Activated CD4-positive, alpha-beta memory T cell treated with anti-CD3 and anti-CD28 coated beads for 36 hours (primary cell): ENCODE results near the gene PGGT1B. TPM values are rescaled to one million over a fixed set of nuclear protein-coding genes. Genes with fewer than 3 reads are reported as not detected.

Source experiments
- CTCF ChIA-PET: fragments of 350-600 bp; sonication (Branson Sonifier 250); formaldehyde crosslinking; loops from one replicate; lab custom pipeline; 2021; ENCODE audit warnings: antibody characterized with exemption, inconsistent platforms; lab: Charles Lee
- POLR2A ChIA-PET: fragments of 350-600 bp; sonication (Branson Sonifier 250); formaldehyde crosslinking; loops from one replicate; lab custom pipeline; 2021; ENCODE audit warnings: antibody characterized with exemption; lab: Charles Lee
- DNase-seq: peaks from one replicate; pipeline ENCODE4 v3.0.0-alpha.2; 2020
- H3K27ac Mint-ChIP-seq: one replicate; pipeline ENCODE4 v1.8.0; 2021; ENCODE audit warnings: mixed read lengths
- H3K27me3 Mint-ChIP-seq: one replicate; pipeline ENCODE4 v1.8.0; 2021; ENCODE audit warnings: mixed read lengths
- H3K36me3 Mint-ChIP-seq: one replicate; pipeline ENCODE4 v1.8.0; 2021; ENCODE audit warnings: mixed read lengths
- H3K4me1 Mint-ChIP-seq: one replicate; pipeline ENCODE4 v1.8.0; 2021; ENCODE audit warnings: low read depth, mixed read lengths
- H3K4me3 Mint-ChIP-seq: one replicate; pipeline ENCODE4 v1.8.0; 2021; ENCODE audit warnings: mild to moderate bottlenecking, mixed read lengths
- H3K9me3 Mint-ChIP-seq: one replicate; pipeline ENCODE4 v1.8.0; 2021; ENCODE audit warnings: mixed read lengths
- intact Hi-C: fragments of 100-400 bp; cut with micrococcal nuclease; formaldehyde crosslinking; loops from one replicate; pipeline ENCODE4 v1.15.1; 2023
- total RNA-seq, 2 experiments: library from RNA; stranded (reverse); gene quantifications; one replicate each; pipeline ENCODE4 v1.2.3, GENCODE V29; 2021

Gene PGGT1B
- total RNA-seq, 2 experiments from 2014 or later, result 38.7 TPM

DNA sequence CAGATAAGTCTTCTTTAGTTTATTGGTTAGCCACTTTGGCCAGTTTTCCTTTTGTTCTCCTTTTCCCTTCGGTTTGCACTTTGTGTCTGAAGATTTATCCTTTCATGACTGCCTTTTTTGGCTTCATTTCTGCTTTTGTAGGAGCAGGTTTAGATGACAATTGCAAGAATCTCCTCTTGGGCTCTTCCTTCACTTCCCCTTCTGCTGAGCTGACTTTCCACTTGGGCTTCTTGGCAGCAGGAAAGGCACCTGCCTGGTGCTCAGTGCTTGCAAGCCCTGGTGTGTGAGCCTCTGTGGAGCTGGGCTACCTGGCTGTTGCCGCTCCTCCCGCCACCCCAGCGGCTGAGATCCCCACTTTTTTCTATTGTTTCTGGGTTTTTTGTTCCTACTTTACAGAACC lies 26.4 kb upstream of the PGGT1B start:
- POLR2A ChIA-PET, result no interaction called here
- intact Hi-C loops, result no loop called here
- CTCF ChIA-PET, result no interaction called here
- Mint-ChIP-seq H3K4me3 (no peak overlapping the region), H3K27me3 (peaks cover 3% of the 10 kb centered on the region), H3K27ac (no peak overlapping the region), H3K36me3 (peaks cover 5% of the 10 kb centered on the region), H3K4me1 (peaks cover 2% of the 10 kb centered on the region), H3K9me3 (peaks cover 13% of the 10 kb centered on the region)
- no peak for DNase-seq

GRCh38 chr5:115284021-115284420 lies 21.3 kb upstream of the PGGT1B start:
- ChIA-PET CTCF (no interaction called here), POLR2A (no interaction called here)
- no peaks in the 10 kb centered on the region for H3K27me3 Mint-ChIP-seq
- H3K9me3 Mint-ChIP-seq, result no peaks in the 10 kb centered on the region
- peaks cover 2% of the 10 kb centered on the region for H3K4me1 Mint-ChIP-seq
- H3K27ac Mint-ChIP-seq, result no peak overlapping the region
- no peak for DNase-seq
- intact Hi-C loops, result no loop called here
- no peak overlapping the region for H3K4me3 Mint-ChIP-seq
- no peaks in the 10 kb centered on the region for H3K36me3 Mint-ChIP-seq

GRCh38 chr5:115282131-115282530 lies 19.5 kb upstream of the PGGT1B start:
- ChIA-PET CTCF (no interaction called here), POLR2A (no interaction called here)
- Mint-ChIP-seq H3K4me1 (peaks cover 2% of the 10 kb centered on the region), H3K27me3 (no peaks in the 10 kb centered on the region), H3K27ac (no peak overlapping the region), H3K36me3 (no peaks in the 10 kb centered on the region), H3K9me3 (no peaks in the 10 kb centered on the region), H3K4me3 (no peak overlapping the region)
- intact Hi-C loops, result no loop called here
- DNase-seq, result no peak

DNA sequence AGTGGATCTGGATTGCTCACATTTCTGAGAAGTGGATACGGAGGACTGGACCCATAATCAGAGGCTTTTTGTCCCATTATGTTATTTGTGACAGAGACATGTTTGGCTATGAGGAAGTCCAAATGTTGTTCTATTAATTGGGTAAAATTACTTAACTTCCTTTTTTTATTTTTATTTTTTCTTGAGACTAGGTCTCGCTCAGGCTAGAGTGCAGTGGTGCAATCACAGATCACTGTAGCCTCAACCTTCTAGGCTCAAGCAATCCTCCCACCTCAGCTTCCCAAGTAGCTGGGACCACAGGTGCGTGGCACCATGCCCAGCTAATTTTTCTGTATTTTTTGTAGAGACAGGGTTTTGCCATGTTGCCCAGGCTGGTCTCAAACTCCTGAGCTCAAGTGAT lies 11.9 kb upstream of the PGGT1B start:
- Mint-ChIP-seq H3K27me3 (no peaks in the 10 kb centered on the region), H3K27ac (no peak overlapping the region), H3K4me3 (no peak overlapping the region), H3K36me3 (peaks cover 2% of the 10 kb centered on the region), H3K4me1 (no peaks in the 10 kb centered on the region), H3K9me3 (no peaks in the 10 kb centered on the region)
- DNase-seq, result no peak
- ChIA-PET POLR2A (no interaction called here), CTCF (no interaction called here)
- intact Hi-C loops, result no loop called here

- H3K27ac Mint-ChIP-seq, result no peak overlapping the region
- H3K4me3 Mint-ChIP-seq, result no peak overlapping the region
- no peaks in the 10 kb centered on the region for H3K9me3 Mint-ChIP-seq
- POLR2A ChIA-PET, result no interaction called here
- H3K27me3 Mint-ChIP-seq, result no peaks in the 10 kb centered on the region
- intact Hi-C loops, result no loop called here
- peaks cover 2% of the 10 kb centered on the region for H3K36me3 Mint-ChIP-seq
- CTCF ChIA-PET, result no interaction called here
- H3K4me1 Mint-ChIP-seq, result no peaks in the 10 kb centered on the region
- no peak for DNase-seq
Measured at GRCh38 chr5:115272297-115272958, 9.8 kb upstream of the PGGT1B start.

DNA sequence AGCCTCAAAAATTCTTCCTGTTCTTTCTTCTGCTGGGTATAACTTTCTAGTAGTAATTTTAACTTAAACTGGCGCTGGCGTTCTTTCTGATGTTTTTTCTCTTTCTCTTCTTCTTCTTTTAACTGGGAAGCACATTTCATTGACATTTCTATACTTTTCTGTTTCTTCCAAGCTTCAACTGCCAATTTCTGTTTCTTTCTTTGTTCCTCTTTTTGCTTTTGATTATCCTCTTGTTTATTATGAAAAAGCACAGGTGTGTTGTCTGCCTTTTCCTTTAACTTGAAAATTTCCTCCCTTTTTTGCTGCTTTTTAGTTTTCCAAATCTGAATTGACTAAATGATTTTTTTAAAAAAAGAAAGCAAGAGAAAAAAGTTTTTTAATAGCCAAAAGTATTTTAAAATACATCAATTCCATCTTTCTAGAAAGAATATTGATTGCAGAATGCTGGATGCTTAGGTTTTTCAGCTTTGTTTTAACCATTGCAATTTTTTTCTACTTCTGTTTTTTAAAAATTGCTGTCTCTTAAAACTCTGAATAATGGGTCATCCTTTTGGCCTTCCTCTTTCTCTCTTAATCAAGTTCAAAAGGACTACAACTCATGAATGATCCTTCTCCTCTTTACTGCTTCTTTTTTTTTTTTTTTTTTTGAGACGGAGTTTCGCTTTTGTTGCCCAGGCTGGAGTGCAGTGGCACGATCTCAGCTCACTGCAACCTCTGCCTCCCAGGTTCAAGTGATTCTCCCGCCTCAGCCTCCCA lies 8.8 kb upstream of the PGGT1B start:
- Mint-ChIP-seq H3K36me3 (peaks cover 2% of the 10 kb centered on the region), H3K4me3 (no peak overlapping the region), H3K9me3 (no peaks in the 10 kb centered on the region), H3K4me1 (no peaks in the 10 kb centered on the region), H3K27ac (no peak overlapping the region), H3K27me3 (no peaks in the 10 kb centered on the region)
- intact Hi-C loops, result no loop called here
- no peak for DNase-seq
- CTCF ChIA-PET, result no interaction called here
- POLR2A ChIA-PET, result no interaction called here

DNA sequence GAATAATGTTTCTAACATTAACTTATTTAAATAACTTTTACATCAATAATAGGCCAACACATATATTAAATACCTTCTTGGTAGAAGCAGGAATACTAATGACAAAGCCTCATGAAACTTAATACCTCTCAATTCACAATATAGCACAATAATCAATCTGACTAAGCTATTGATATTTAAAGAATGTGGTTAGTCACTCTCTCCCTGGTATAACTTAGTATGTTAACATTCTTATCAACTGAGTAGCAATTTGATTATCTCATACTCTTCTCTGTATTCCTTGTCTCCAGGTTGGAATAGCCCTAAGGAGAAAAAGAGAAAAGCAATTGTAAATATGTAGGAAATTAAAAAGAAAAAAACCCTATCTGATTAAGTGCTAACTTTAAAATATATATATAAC lies 4.9 kb upstream of the PGGT1B start:
- no peaks in the 10 kb centered on the region for H3K27me3 Mint-ChIP-seq
- ChIA-PET CTCF (no interaction called here), POLR2A (no interaction called here)
- DNase-seq, result no peak
- H3K36me3 Mint-ChIP-seq, result no peaks in the 10 kb centered on the region
- H3K4me3 Mint-ChIP-seq, result no peak overlapping the region
- intact Hi-C loops, result no loop called here
- peaks cover 8% of the 10 kb centered on the region for H3K4me1 Mint-ChIP-seq
- H3K9me3 Mint-ChIP-seq, result no peaks in the 10 kb centered on the region
- no peak overlapping the region for H3K27ac Mint-ChIP-seq

- H3K4me1 Mint-ChIP-seq, result peaks cover 24% of the 10 kb centered on the region
- no peak overlapping the region for H3K4me3 Mint-ChIP-seq
- no peaks in the 10 kb centered on the region for H3K9me3 Mint-ChIP-seq
- ChIA-PET POLR2A (no interaction called here), CTCF (interaction anchor here (1.1 kb wide), 1 partner anchor 31 kb away, joined by 3 read pairs; the partner anchor contains the start of gene CCDC112)
- intact Hi-C loops, result no loop called here
- DNase-seq, result no peak
- no peak overlapping the region for H3K27ac Mint-ChIP-seq
- H3K27me3 Mint-ChIP-seq, result no peaks in the 10 kb centered on the region
- H3K36me3 Mint-ChIP-seq, result no peaks in the 10 kb centered on the region
Measured at GRCh38 chr5:115265220-115265619, 2.5 kb upstream of the PGGT1B start.

DNA sequence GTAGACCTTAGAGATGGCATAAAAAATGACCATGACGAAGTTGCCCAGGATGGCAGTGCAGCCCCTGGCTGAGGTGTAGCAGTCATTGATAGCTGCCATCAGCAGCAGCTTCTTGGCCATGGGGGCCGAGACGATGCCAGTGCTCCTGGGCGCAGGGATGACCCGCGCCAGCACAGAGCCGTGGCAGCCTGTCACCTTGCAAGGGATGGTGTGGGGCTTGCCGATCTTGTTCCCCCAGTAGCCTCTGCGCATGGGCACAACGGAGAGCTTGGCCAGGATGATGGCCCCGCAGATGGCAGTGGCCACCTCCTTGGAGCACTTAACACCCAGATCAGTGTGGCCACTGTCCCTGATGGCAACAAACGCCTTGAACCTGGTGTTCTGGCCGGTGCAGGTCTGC lies 2.1 kb upstream of the PGGT1B start:
- H3K9me3 Mint-ChIP-seq, result no peaks in the 10 kb centered on the region
- no peak overlapping the region for H3K27ac Mint-ChIP-seq
- no peaks in the 10 kb centered on the region for H3K27me3 Mint-ChIP-seq
- no peaks in the 10 kb centered on the region for H3K36me3 Mint-ChIP-seq
- H3K4me3 Mint-ChIP-seq, result no peak overlapping the region
- intact Hi-C loops, result loop anchor here (5.0 kb wide), 1 partner anchor 578 kb away; the partner anchor contains the start of genes AP3S1 and ATG12
- ChIA-PET POLR2A (no interaction called here), CTCF (interaction anchor here (1.1 kb wide), 1 partner anchor 31 kb away, joined by 3 read pairs; the partner anchor contains the start of gene CCDC112)
- H3K4me1 Mint-ChIP-seq, result peaks cover 29% of the 10 kb centered on the region
- no peak for DNase-seq

GRCh38 chr5:115263078-115263380 lies 352 bp upstream of the PGGT1B start:
- Mint-ChIP-seq H3K36me3 (no peaks in the 10 kb centered on the region), H3K27me3 (no peaks in the 10 kb centered on the region), H3K4me1 (peaks cover 46% of the 10 kb centered on the region), H3K27ac (peak overlapping the region; percentile 80), H3K4me3 (peak overlapping the region; percentile 92), H3K9me3 (no peaks in the 10 kb centered on the region)
- no peak for DNase-seq
- intact Hi-C loops, result loop anchor here (5.0 kb wide), 1 partner anchor 579 kb away; the partner anchor contains the start of genes AP3S1 and ATG12
- ChIA-PET CTCF (interaction anchor here (0.8 to 1.7 kb wide), 3 partner anchors 11 to 282 kb away, joined by 3 to 7 read pairs (median 3); no protein-coding TSS in a partner anchor), POLR2A (interaction anchor here (0.6 kb wide), 1 partner anchor 38 kb away, joined by 4 read pairs; no protein-coding TSS in a partner anchor)

DNA sequence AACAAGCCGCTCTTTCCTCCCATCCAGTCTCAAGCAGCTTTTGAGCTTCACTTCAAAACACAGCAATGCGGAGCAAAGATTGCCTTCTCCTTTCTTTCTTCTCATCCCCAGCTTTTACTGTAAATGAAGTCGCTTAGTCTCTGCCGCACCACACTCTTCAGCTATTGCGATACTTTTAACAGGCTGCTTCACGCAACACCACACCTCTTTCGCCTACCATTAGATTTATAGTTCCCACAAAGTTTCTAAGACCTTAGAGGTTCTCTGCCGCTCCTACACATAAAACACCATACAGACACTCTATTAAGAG lies 711 bp downstream of the PGGT1B start:
- DNase-seq, result no peak
- Mint-ChIP-seq H3K27me3 (no peaks in the 10 kb centered on the region), H3K9me3 (no peaks in the 10 kb centered on the region), H3K4me3 (peak overlapping the region; percentile 92), H3K27ac (peak overlapping the region; percentile 80), H3K36me3 (no peaks in the 10 kb centered on the region), H3K4me1 (peaks cover 48% of the 10 kb centered on the region)
- CTCF ChIA-PET, result interaction anchor here (1.6 to 2.0 kb wide), 4 partner anchors 14 to 313 kb away, joined by 5 to 7 read pairs (median 6); no protein-coding TSS in a partner anchor
- intact Hi-C loops, result loop anchor here (1.0 to 5.0 kb wide), 5 partner anchors 34 to 580 kb away; partner anchors contain the start of genes AP3S1, ATG12, CCDC112 and FEM1C
- POLR2A ChIA-PET, result interaction anchor here (1.1 to 1.7 kb wide), 3 partner anchors 11 to 53 kb away, joined by 3 to 7 read pairs (median 3); no protein-coding TSS in a partner anchor

- intact Hi-C loops, result loop anchor here (1.0 to 5.0 kb wide), 2 partner anchors 51 to 582 kb away; partner anchors contain the start of genes AP3S1 and ATG12
- H3K4me1 Mint-ChIP-seq, result peaks cover 65% of the 10 kb centered on the region
- POLR2A ChIA-PET, result no interaction called here
Measured at GRCh38 chr5:115260248-115260647, 2.4 kb downstream of the PGGT1B start.

More at GRCh38 chr5:115260248-115260647, 2.4 kb downstream of the PGGT1B start:
- no peak for DNase-seq
- Mint-ChIP-seq H3K9me3 (no peaks in the 10 kb centered on the region), H3K27me3 (no peaks in the 10 kb centered on the region), H3K36me3 (no peaks in the 10 kb centered on the region), H3K27ac (no peak overlapping the region), H3K4me3 (no peak overlapping the region)
- CTCF ChIA-PET, result interaction anchor here (1.6 to 1.8 kb wide), 2 partner anchors 162 to 314 kb away, joined by 5 to 7 read pairs; no protein-coding TSS in a partner anchor
